ENCODE data around the gene TBC1D22A. TPM values are rescaled to one million over a fixed set of nuclear protein-coding genes. Genes with fewer than 3 reads are reported as not detected.

TBC1D22A gene
- polyA plus RNA-seq, 1 experiment: 24.2 TPM

- Histone ChIP-seq H3K27me3 (ENCODE audit: control insufficient read depth, insufficient read depth, low read length) (no peaks in the 10 kb centered on the region), H3K36me3 (ENCODE audit: control insufficient read depth, insufficient read depth, low read length) (no peaks in the 10 kb centered on the region; the same call in 1 of the 2 replicates), H3K4me3 (ENCODE audit: low read depth, low read length) (no peak overlapping the region)
- TF ChIP-seq, protein P1, sequence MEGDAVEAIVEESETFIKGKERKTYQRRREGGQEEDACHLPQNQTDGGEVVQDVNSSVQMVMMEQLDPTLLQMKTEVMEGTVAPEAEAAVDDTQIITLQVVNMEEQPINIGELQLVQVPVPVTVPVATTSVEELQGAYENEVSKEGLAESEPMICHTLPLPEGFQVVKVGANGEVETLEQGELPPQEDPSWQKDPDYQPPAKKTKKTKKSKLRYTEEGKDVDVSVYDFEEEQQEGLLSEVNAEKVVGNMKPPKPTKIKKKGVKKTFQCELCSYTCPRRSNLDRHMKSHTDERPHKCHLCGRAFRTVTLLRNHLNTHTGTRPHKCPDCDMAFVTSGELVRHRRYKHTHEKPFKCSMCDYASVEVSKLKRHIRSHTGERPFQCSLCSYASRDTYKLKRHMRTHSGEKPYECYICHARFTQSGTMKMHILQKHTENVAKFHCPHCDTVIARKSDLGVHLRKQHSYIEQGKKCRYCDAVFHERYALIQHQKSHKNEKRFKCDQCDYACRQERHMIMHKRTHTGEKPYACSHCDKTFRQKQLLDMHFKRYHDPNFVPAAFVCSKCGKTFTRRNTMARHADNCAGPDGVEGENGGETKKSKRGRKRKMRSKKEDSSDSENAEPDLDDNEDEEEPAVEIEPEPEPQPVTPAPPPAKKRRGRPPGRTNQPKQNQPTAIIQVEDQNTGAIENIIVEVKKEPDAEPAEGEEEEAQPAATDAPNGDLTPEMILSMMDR (IDR thresholded peaks at IDR 0.05; ENCODE audit: insufficient read depth, low read depth, low read length): no peak
- ChIA-PET POLR2A (no interaction called here), CTCF (interaction anchor here (0.8 kb wide), 1 partner anchor 13 kb away, joined by 3 read pairs; no protein-coding TSS in a partner anchor)
- no peak for DNase-seq (ENCODE audit: low read depth)
Observed at GRCh38 chr22:47043835-47044721, 281.6 kb downstream of the TBC1D22A start.

DNA sequence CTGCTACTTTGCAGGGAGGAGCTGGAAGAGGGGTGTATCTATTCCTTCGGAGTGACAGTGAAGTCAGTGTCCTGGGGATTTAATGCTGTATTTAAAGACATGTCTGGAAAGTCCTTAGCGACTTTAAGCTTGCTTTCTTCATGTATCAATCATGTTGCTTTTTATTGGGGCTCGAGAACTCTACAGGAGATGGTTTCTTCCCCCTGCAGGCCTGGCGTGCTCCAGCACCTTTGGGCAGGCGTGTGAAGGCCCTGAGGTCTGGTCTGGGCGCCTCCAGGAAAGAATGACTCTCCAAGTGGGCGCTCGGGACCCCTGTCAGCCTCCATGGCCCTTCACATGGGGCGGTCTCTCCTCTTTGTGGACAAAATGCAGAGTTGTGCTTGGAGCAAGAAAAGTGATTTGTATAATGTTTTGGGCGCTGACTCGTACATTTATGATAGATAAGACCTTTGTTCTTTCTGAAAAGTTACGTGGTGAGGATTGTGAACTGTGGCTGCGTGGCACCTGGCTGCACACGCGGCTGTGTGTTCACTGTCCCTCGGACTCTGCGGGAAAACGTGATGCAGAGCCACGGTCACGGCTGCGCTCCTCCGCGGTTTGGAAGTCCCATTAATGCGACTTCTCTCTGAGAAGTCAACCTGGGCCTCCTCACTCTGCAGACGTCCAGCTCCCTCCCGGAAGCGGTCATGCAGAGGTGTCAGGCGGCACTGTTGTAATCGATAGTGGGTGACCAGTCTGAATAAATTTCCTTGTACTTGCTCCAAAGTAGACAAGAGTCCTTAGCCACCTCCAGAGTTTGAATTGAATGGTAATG, 282.5 kb downstream of the TBC1D22A start:
- Histone ChIP-seq H3K4me3 (ENCODE audit: low read depth, low read length) (no peak overlapping the region), H3K36me3 (ENCODE audit: control insufficient read depth, insufficient read depth, low read length) (no peaks in the 10 kb centered on the region; the same call in 1 of the 2 replicates), H3K27me3 (ENCODE audit: control insufficient read depth, insufficient read depth, low read length) (no peaks in the 10 kb centered on the region)
- DNase-seq (ENCODE audit: low read depth): no peak
- ChIA-PET CTCF (interaction anchor here (0.8 kb wide), 1 partner anchor 12 kb away, joined by 3 read pairs; no protein-coding TSS in a partner anchor), POLR2A (no interaction called here)
- TF ChIP-seq, protein P1 (IDR thresholded peaks at IDR 0.05; ENCODE audit: insufficient read depth, low read depth, low read length): no peak

DNA sequence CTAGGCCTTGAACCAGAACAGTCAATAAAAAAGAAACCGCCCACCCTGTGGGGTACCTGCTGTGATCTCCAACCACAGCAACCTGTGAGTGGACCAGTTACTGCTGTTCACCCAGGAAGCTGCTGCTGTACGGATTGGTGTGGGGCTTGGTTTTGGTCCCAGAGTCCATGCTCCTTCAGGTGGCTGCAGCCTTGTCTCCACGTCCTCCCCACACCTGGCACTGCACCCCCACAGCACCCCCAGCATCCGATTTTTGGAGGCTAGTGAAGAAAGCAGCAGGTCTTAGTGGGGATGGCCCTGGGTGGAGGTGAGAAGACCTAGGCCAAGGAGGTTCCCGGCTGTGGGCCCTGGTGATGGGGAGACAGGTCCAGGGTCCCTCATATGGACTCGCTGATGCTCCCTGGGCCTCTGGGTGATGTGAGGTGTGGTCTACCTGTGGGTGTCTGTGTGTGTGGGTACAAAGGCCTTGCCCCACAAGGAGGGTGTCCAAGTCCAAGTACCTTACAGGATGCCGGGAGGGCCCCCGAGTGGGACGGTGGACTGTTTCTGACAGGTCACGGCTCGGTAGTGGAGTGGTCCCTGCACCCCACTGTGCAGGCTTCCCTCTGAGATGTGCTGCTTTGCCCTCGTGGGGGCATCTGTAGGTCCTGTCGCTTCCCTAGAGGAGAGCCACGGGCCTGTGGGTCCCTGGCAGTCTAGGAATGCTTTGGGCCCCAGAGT, 283.4 kb downstream of the TBC1D22A start:
- DNase-seq (ENCODE audit: low read depth): no peak
- Histone ChIP-seq H3K36me3 (ENCODE audit: control insufficient read depth, insufficient read depth, low read length) (no peaks in the 10 kb centered on the region; the same call in 1 of the 2 replicates), H3K27me3 (ENCODE audit: control insufficient read depth, insufficient read depth, low read length) (no peaks in the 10 kb centered on the region), H3K4me3 (ENCODE audit: low read depth, low read length) (no peak overlapping the region)
- TF ChIP-seq, protein P1 (IDR thresholded peaks at IDR 0.05; ENCODE audit: insufficient read depth, low read depth, low read length): no peak
- CTCF ChIA-PET: no interaction called here
- POLR2A ChIA-PET: no interaction called here

GRCh38 chr22:47046411-47047065, 284.1 kb downstream of the TBC1D22A start:
- TF ChIP-seq, protein P1 (IDR thresholded peaks at IDR 0.05; ENCODE audit: insufficient read depth, low read depth, low read length): no peak
- ChIA-PET CTCF (no interaction called here), POLR2A (no interaction called here)
- H3K36me3 ChIP-seq (ENCODE audit: control insufficient read depth, insufficient read depth, low read length): no peaks in the 10 kb centered on the region; the same call in 1 of the 2 replicates
- no peaks in the 10 kb centered on the region for H3K27me3 ChIP-seq (ENCODE audit: control insufficient read depth, insufficient read depth, low read length)
- no peak overlapping the region for H3K4me3 ChIP-seq (ENCODE audit: low read depth, low read length)
- no peak for DNase-seq (ENCODE audit: low read depth)
